ENCODE results near the gene UCN. TPM values are rescaled to one million over a fixed set of nuclear protein-coding genes. Genes with fewer than 3 reads are reported as not detected.

UCN gene
- total and polyA plus RNA-seq, 10 of the 15 experiments (the other 5 are each of a cell fraction or from before 2014, with no cell fraction given): 0.10 to 3.8 (median 1.1) TPM; not detected in 1

GRCh38 chr2:27264753-27265535, 43.3 kb downstream of the UCN start (continued):
- TF ChIP-seq CUX1 (IDR thresholded peaks at IDR 0.05; ENCODE audit: insufficient replicate concordance, low read depth, low read length): no peak
- no peak for TF ChIP-seq RUNX3 (IDR thresholded peaks at IDR 0.05; ENCODE audit: low read length)
- TF ChIP-seq NFXL1 (IDR thresholded peaks at IDR 0.05; ENCODE audit: borderline replicate concordance): no peak
- TF ChIP-seq ZNF217 (IDR thresholded peaks at IDR 0.05): no peak
- no peak for TF ChIP-seq NFYA (IDR thresholded peaks at IDR 0.05; ENCODE audit: borderline replicate concordance, low read depth, low read length)
- no peak for TF ChIP-seq SP1 (IDR thresholded peaks at IDR 0.05; ENCODE audit: low read depth, low read length)
- no peak for TF ChIP-seq GABPA (IDR thresholded peaks at IDR 0.05; ENCODE audit: low read depth)
- no peak for TF ChIP-seq CHD1 (IDR thresholded peaks at IDR 0.05; ENCODE audit: low read depth, low read length)
- no peak for TF ChIP-seq POU2F2 (IDR thresholded peaks at IDR 0.05; ENCODE audit: borderline replicate concordance, low read depth, low read length)
- no peak for TF ChIP-seq WRNIP1 (IDR thresholded peaks at IDR 0.05; ENCODE audit: borderline replicate concordance, low read depth, low read length)

Data from GM12878 (cell line).